Vagina (tissue), 2 donors: ENCODE results near the gene HJURP. TPM values are rescaled to one million over a fixed set of nuclear protein-coding genes. Genes with fewer than 3 reads are reported as not detected.

Experiments
- DNase-seq, 2 donors: peaks; one replicate each; pipeline ENCODE4 v3.0.0-alpha.2; 2017; ENCODE audit errors: extremely low spot score in 2 of 2
- H3K27ac ChIP-seq: fragments of 200-600 bp; sonication (generic); one replicate; pipeline ENCODE4 v1.5.1; 2019
- H3K27me3 ChIP-seq: fragments of 200-600 bp; sonication (generic); one replicate; pipeline ENCODE4 v1.5.1; 2019
- H3K36me3 ChIP-seq, 2 donors: fragments of 200-600 bp; sonication (generic); one replicate each; pipeline ENCODE4 v1.5.1; 2017 to 2019
- H3K4me1 ChIP-seq: fragments of 200-600 bp; sonication (generic); one replicate; pipeline ENCODE4 v1.5.1; 2019
- H3K4me3 ChIP-seq, 2 donors: fragments of 200-600 bp; sonication (generic); 1 replicate in 1 of 2; 2 replicates in 1 of 2; pipeline ENCODE4 v1.5.1; 2016 to 2019
- H3K9me3 ChIP-seq: fragments of 200-600 bp; sonication (generic); one replicate; pipeline ENCODE4 v1.5.1; 2019
- CTCF ChIP-seq, 3 experiments: fragments of 450-650 bp in 2 of 3; fragments of 200-600 bp in 1 of 3; sonication (generic) in 1 of 3; IDR thresholded peaks; one replicate each; pipeline ENCODE4 v1.5.1; 2017 to 2019; ENCODE audit warnings: antibody characterized with exemption in 3 of 3, mild to moderate bottlenecking in 2 of 3, moderate library complexity in 2 of 3
- POLR2A ChIP-seq, 2 donors: fragments of 450-650 bp; IDR thresholded peaks; one replicate each; pipeline ENCODE4 v1.6.1; 2017; ENCODE audit warnings: antibody characterized with exemption in 2 of 2, mild to moderate bottlenecking in 2 of 2, moderate library complexity in 2 of 2
- POLR2AphosphoS5 ChIP-seq, 2 donors: sonication (generic); formaldehyde crosslinking; IDR thresholded peaks; one replicate each; pipeline ENCODE4 v1.9.0; 2017; ENCODE audit warnings: antibody characterized with exemption in 2 of 2, mild to moderate bottlenecking in 2 of 2, low read depth in 1 of 2; ENCODE audit not compliant: insufficient read depth in 1 of 2
- intact Hi-C: fragments of 100-400 bp; cut with DNase I; formaldehyde crosslinking; loops from one replicate; pipeline ENCODE4 v1.15.1; 2023
- total RNA-seq: library from RNA; depleted of rRNA; stranded (reverse); fragments of >200 nt; gene quantifications from one replicate; pipeline ENCODE4 v1.2.3, GENCODE V29; 2016

Gene HJURP
- total RNA-seq, 1 donor from 2014 or later: 2.2 TPM

GRCh38 chr2:233829193-233830110 lies 24.9 kb downstream of the HJURP start:
- TF ChIP-seq POLR2AphosphoS5 (IDR thresholded peaks at IDR 0.05; ENCODE audit: insufficient read depth in 1 of 2, low read depth in 1 of 2) (no peak), CTCF (IDR thresholded peaks at IDR 0.05) (no peak), POLR2A (IDR thresholded peaks at IDR 0.05) (no peak)
- intact Hi-C loops: no loop called here
- Histone ChIP-seq H3K36me3 (no peaks in the 10 kb centered on the region), H3K27me3 (no peaks in the 10 kb centered on the region), H3K27ac (no peak overlapping the region), H3K4me1 (no peaks in the 10 kb centered on the region), H3K4me3 (no peak overlapping the region), H3K9me3 (no peaks in the 10 kb centered on the region)
- DNase-seq: peak in 1 of 2 donors; percentile 87

GRCh38 chr2:233828546-233829192 lies 25.7 kb downstream of the HJURP start:
- H3K4me3 ChIP-seq: no peak overlapping the region
- H3K4me1 ChIP-seq: no peaks in the 10 kb centered on the region
- no peaks in the 10 kb centered on the region for H3K9me3 ChIP-seq
- no peaks in the 10 kb centered on the region for H3K27me3 ChIP-seq
- intact Hi-C loops: no loop called here
- H3K27ac ChIP-seq: no peak overlapping the region
- no peaks in the 10 kb centered on the region for H3K36me3 ChIP-seq
- no peak for DNase-seq
- TF ChIP-seq POLR2AphosphoS5 (IDR thresholded peaks at IDR 0.05; ENCODE audit: insufficient read depth in 1 of 2, low read depth in 1 of 2) (no peak), POLR2A (IDR thresholded peaks at IDR 0.05) (no peak), CTCF (IDR thresholded peaks at IDR 0.05) (no peak)

- intact Hi-C loops: no loop called here
- Histone ChIP-seq H3K4me1 (no peaks in the 10 kb centered on the region), H3K27ac (no peak overlapping the region), H3K9me3 (no peaks in the 10 kb centered on the region), H3K4me3 (no peak overlapping the region), H3K36me3 (no peaks in the 10 kb centered on the region), H3K27me3 (no peaks in the 10 kb centered on the region)
- TF ChIP-seq POLR2AphosphoS5 (IDR thresholded peaks at IDR 0.05; ENCODE audit: insufficient read depth in 1 of 2, low read depth in 1 of 2) (no peak), CTCF (IDR thresholded peaks at IDR 0.05) (no peak)
- no peak for DNase-seq
Measured at GRCh38 chr2:233824373-233824772, 30.0 kb downstream of the HJURP start.

GRCh38 chr2:233823731-233824121 lies 30.6 kb downstream of the HJURP start:
- H3K27me3 ChIP-seq: no peaks in the 10 kb centered on the region
- DNase-seq: no peak
- H3K9me3 ChIP-seq: no peaks in the 10 kb centered on the region
- intact Hi-C loops: no loop called here
- no peak overlapping the region for H3K4me3 ChIP-seq
- no peak overlapping the region for H3K27ac ChIP-seq
- no peaks in the 10 kb centered on the region for H3K4me1 ChIP-seq
- TF ChIP-seq CTCF (IDR thresholded peaks at IDR 0.05): no peak
- TF ChIP-seq POLR2AphosphoS5 (IDR thresholded peaks at IDR 0.05; ENCODE audit: insufficient read depth in 1 of 2, low read depth in 1 of 2): no peak
- no peak for TF ChIP-seq POLR2A (IDR thresholded peaks at IDR 0.05)
- H3K36me3 ChIP-seq: no peaks in the 10 kb centered on the region
